HCEC 1CT (cell line): ENCODE measurements around the gene GPR107.

Experiments used
- DNase-seq: peaks from one replicate; pipeline ENCODE4 v3.0.0-alpha.2; 2017

GPR107 gene

DNA sequence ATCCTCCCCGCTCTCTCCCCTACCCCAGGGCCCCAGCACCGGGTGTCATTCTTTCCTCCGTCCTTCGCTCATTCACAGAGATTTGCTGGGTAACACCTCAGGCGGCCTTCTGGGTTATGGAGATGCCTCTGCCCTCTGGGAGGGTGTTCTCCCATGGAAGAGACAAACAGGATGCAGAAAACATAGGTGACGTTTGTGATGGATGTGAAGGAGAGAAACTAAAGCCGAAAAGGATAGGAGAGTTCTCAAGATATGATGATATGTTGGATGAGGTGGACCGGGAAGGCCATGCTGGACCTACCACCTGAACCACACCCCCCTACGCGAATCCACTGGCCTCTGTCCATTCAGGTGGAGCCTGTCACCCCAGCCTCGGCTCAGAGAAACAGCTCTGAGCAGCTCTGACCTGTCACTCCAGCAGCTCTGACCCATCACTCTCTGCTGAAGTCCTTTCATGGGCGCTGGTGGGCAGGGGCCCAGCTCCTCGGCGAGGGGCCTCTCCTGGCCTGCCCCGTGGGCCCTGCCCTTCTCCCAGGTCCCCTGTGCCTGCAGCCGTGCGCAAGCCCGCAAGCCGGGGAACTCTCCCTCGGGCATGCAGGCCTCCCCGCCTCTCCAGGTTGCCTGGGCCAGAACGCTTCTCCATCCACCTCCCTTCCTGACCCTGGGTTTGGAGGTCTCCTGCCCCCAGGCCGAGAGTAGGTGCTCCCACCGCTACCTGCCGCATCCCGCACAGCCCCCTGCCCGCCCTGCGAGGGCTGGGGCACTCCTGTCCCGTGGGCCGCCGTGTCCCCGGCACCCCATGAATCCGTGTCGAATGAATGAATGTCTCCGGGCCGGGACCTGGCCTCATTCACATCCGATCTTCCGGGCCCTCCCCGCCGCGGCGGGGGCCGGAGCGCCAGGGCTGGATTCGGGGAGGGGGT, 117.8 kb downstream of the GPR107 start:
- DNase-seq, result no peak

DNA sequence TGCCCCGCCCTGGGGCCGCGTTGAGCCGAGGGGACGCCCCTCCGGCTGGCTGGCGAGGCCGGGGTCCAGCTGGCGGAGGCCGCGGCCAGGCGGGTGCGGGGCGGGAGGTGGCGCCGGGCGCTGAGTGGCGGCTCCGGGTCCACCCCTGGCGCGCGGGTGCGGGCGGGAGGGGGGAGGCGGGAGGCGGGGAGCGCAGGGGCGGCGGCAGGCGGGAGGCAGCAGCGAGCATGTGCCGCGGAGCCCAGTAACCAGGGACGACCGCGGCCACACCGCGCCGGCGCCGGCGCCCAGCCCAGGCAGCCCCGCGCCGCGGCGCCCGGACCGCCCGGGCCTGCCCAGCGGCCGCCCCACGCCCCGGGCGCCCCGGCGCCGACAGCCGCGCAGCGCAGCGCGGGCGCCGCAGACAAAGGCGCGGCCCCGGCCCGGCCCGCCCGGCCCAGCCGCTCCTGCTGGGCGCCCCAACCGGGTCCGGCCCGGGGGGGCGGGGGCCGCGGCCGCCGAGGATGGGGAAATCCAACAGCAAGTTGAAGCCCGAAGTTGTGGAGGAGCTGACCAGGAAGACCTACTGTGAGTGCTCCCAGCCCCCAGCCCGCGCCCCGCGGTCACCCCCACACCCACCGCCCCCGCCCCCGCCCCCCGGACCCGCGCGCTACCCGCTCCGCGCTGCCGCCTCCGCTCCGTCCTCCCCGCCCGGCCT, 118.6 kb downstream of the GPR107 start, which contains the start of gene NCS1:
TSS of gene NCS1 (plus strand) at position 244 of the 697 bp plus-strand sequence. CDS start at position 504, 260 bp downstream.
- peak; percentile 67 for DNase-seq

- DNase-seq, result no peak
Measured at GRCh38 chr9:130172858-130173665, 119.4 kb downstream of the GPR107 start.

DNA sequence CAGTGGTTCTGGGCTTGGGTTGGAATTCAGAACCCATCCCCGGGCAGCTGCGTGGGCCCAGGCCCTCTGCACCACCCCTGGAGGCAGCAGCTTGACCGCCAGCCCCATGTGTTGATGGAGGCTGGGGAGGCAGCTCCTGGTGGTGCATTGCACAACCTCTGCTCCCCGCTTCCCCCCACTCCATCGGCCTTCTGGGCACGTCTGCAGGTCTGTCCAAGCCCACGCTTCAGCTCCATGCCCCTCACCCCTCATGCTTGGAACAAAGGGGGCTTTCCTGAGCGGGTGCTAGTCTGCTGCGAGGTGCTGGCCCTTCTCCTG, 119.9 kb downstream of the GPR107 start:
- peak; percentile 24 for DNase-seq

- DNase-seq, result no peak
Measured at GRCh38 chr9:130174025-130174424, 120.3 kb downstream of the GPR107 start.

DNA sequence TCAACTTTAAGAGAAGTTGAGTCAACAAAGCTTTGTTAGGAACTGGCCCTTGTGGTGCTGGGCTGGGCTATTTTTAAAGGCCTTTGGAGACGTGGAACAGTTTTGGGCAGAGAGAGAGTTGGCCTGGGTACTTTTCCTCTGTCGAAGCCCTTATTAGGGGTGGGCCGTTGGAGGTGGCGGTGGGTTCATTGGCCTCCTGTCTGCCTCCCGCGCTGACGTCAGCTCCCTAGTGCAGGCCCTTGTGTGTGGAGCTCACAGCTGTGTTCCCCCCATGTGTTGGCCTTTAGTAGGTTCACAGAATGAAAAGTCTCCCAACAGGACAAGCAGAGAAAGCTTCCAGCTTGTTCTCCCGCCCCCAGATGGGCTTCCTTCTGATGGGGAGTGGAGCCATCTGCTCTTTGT, 121.2 kb downstream of the GPR107 start:
- DNase-seq, result no peak

DNA sequence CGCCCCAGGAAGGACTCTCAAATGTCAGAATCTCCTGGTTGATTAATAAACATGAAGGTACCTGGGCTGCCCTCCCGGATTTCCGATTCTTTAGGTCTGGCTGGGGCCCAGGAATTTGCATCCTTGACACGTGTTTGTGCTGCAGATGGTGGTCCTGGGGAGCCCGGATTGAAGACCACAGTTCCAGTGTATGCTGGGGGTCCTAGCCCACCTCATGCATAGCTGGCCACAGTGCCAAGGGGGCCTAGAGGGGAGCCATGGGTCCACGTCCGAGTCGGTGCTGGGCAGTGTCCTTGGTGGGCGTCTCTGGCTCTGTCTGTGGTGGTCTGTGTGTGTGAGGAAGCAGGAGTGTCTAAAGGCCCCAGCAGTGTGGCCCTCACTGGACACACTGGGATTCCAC, 121.6 kb downstream of the GPR107 start:
- no peak for DNase-seq

- no peak for DNase-seq
Measured at GRCh38 chr9:130176760-130177159, 123.1 kb downstream of the GPR107 start.

DNA sequence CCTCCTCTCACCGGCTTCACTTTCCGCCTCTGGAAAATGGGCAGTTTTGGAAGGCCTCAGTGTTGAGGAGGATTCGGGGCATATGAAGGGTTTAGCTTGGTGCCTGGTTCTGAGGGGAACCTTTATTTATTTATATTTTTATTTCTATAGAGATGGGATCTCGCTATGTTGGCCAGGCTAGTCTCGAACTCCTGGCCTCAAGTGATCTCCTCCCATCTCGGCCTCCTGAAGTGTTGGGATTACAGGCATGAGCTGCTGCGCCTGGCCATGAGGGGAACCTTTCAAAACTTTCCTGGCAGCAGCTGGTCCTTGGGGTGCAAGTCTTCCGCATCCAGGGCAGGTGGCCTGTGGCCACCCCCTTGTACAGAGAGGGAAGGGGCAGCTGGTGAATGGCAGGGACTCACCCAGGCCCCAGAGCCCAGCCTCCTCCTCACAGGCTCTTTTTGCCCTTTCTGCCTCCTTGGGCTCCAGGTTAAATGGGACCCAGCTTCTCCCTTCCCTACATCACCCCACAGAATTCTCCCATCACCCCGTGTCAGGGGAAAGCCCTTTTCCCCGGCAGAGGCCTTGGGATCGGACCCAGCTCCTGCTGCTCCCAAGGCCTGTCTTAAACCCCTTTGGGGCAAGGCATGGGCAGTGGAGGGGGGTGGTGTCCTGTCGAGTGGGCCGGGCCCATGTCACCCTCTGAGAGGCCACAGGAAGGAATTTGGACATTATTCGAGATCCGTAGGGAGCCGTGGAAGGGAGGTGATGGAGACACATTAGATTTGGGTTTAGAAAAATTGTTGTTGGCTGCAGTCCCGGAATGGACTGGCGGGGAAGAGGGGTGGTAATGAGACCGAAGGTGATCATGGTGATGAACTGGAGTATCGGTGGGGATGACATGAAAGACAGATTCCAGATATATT, 124.4 kb downstream of the GPR107 start:
- no peak for DNase-seq

DNA sequence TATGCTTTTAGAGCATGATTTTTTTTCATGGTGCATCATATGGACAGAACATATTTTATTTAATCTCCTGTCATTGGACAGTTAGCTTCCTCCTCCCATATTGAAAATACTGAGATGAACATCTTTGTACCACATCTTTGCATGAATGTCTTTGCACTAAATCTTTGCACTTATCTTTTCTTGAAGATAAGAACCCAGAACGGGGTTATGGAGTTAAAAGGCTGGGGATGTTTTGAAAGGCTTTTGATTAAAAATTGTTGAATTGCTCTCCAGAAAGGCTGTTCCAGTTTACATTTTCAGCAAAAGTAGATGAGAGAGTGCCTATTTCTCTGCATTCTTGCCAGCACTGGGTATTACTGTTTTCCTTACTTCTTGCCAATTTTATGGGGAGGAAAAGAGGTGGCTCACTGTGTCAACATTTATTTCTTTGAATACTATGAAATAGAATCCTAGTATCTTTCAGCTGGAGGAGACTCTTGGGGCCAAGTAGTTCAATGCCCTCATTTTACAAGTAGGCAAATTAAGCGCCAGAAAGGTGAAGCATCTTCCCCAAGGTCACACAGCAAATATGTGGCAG, 125.7 kb downstream of the GPR107 start:
- DNase-seq, result no peak

GRCh38 chr9:130180516-130180915, 126.8 kb downstream of the GPR107 start:
- DNase-seq, result no peak

GRCh38 chr9:130181678-130182380, 128.1 kb downstream of the GPR107 start:
- DNase-seq, result no peak

- no peak for DNase-seq
Measured at GRCh38 chr9:130182381-130182909, 128.7 kb downstream of the GPR107 start.

DNA sequence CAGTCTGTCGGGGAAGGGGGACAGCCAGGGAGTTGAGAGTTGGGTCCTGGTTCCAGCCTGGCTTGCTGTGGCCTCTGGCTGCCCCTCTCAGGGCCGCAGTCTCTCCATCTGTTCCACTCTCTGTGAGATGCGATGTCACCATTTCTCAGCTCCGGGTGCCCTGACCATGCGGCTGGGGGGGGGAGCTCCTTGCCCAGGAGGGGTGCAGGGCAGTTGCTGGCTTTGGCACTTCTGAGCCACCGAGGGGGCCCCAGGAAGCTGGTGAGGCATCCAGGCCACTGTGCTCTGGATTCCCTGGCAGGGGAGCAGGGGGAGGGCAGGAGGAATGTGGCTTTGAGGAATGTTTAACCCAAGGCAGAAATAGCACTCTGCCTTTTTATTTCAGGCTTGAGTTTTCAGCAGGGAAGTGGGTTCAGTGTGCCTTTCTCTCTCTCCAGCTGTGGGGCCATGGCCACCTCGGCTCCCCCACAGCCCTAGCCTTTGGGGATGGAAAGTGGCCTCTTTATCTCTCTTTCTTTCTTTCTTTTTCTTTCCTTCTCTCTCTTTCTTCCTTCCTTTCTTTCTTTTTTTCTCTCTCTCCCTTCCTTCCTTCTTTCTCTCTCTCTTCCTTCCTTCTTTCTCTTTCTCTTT, 129.5 kb downstream of the GPR107 start:
- DNase-seq, result peak; percentile 53

DNA sequence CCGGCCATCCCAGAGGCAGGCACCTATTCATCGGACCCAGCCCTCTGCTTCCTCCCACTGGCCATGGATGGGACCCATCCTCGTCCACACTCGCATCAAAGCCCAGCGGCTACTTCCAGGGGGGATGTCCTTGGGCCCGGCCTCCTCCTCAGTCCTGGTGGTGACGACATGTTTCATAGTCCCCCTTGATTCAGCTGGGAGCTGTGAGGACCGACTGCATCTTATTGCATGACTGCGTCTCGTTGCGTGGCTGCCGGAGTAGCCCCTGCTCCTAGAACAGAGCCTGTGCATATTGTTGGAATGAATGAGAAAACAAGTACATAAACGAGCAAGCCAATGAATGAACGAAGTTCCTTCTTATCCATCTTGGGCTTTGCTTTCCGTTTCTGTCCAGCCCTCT, 131.3 kb downstream of the GPR107 start:
- no peak for DNase-seq

DNA sequence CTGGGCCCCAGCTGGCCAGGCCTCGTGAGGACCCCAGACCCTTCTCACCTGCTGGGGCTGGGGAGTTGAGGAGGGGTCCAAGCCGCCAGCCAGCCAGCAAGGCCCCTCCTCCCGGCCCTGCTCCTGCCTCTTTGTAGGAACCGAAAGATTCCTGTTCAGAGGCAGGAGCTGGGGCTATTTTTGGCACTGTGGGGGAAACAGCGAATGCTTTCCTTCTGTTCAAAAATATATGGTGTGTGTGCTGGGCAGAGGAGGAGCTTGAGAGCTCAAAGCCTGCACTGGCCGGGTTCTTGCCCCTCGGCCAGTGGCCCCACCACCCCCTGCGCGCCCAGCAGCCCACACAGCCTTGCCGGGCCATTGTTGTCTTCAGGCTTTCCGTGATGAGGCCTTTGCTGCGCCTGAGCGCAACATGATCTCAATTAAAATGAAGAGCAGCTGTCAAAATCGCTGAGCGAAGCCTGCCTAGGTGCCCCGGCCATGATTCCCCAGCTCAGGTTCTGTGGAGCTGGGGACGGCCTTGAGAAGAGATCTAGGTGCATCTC, 131.9 kb downstream of the GPR107 start:
- DNase-seq, result no peak

GRCh38 chr9:130186051-130186450, 132.3 kb downstream of the GPR107 start:
- DNase-seq, result no peak

DNA sequence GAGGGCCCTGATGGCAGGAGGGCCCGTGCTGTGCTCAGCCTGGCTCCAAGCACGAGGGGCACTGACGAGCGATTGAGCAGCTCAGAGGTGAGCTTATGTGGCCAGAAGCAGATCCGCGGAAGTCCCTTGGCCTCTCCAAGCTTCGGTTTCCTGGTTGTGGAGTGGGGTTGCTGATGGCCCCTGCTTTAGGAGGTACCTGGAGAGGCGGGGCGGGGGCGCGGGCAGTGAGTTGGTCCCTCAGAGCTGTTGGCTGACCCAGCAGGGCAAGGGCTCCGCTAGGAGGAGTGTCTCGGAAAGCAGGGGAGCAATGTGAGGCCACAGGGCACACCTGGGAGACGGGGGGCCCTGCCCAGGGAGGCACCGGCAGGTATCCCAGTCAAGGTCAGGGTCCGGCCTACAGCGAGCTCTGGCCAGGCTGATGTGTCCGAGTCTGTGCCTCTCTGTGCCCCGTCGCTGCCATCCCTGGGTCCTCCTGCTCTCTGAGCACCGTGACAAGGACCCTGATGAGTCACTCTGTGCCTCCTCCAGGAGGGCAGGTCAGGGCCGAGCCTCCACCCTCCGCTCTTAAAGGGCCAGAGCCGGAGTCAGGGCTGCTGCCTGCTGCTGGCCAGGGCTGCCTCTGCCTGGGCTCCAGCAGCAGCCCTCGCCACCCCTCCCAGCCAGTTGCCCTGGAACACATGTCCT, 133.3 kb downstream of the GPR107 start:
- peak; percentile 39 for DNase-seq

- no peak for DNase-seq
Measured at GRCh38 chr9:130187523-130187846, 133.8 kb downstream of the GPR107 start.
